GM03348 (cell line): ENCODE data around the gene NLRC5.

Source experiments
- DNase-seq: peaks from one replicate; pipeline ENCODE4 v3.0.0; 2012; ENCODE audit warnings: low spot score

Gene NLRC5

DNA sequence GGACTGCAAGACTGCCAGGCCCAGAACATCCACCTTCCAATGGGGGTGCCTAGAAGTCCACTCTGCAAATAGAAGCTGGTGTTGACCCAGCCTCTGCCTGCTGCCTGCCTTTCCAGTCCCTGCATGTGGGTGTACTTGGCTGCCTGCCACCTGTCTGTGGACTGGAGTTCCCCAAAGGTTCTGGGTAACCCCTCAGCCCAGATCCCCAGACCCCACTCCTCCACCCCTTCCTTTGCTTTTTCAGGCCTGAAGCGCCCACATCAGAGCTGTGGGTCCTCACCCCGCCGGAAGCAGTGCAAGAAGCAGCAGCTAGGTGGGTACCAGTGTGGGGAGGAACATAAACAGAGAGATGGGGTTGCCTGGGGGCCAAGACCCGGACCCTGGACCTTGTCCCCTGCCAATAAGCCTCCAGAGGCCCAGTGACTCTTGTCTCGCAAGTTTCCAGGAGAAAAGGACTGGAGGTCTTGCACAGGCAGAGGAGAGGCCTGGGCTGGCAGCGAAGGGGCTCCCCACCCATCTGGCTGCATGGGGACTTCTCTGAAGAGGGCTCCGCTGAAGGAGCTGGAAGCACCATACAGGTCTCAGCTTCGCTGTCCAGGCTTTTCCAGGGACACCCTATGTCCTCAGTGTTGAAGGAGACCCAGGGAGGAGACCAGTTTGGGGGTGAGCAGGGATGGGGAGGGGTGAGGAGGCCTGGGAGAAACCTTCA, 34.3 kb downstream of the NLRC5 start:
- no peak for DNase-seq

DNA sequence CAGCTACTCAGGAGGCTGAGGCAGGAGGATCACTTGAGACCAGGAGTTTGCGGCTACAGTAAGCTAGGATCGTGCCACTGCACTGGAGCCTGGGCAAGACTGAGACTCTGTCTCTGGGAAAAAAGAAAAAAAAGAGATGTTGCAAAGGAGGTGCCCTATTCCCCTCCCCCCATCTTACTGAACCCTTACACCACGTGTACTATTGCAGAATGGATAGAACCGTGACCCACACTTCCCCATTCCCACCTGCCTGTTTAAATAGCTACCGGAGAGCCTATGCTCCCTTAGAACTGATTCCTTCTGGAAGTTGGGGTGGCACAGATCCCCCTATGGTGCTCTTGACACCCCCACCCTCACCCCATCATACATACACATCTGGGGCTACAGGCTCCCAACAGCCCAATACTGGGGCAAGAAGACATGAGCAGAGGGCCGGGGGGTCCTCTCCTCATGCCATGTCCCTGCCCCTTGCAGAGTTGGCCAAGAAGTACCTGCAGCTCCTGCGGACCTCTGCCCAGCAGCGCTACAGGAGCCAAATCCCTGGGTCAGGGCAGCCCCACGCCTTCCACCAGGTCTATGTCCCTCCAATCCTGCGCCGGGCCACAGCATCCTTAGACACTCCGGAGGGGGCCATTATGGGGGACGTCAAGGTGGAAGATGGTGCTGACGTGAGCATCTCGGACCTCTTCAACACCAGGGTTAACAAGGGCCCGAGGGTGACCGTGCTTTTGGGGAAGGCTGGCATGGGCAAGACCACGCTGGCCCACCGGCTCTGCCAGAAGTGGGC, 35.7 kb downstream of the NLRC5 start:
- DNase-seq = no peak

- no peak for DNase-seq
These were observed 36.8 kb downstream of the NLRC5 start for GRCh38 chr16:57025941-57026777.

DNA sequence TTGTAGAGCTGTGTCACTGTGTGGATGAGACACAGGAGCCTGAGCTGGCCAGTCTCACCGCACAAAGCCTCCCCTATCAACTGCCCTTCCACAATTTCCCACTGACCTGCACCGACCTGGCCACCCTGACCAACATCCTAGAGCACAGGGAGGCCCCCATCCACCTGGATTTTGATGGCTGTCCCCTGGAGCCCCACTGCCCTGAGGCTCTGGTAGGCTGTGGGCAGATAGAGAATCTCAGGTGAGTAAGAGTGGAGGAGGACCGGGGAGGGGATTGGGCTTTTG, 37.4 kb downstream of the NLRC5 start:
- DNase-seq = no peak

- DNase-seq = no peak
These were observed 37.7 kb downstream of the NLRC5 start for GRCh38 chr16:57027067-57027466.

GRCh38 chr16:57028086-57028485, 38.7 kb downstream of the NLRC5 start:
- DNase-seq = no peak

GRCh38 chr16:57029161-57030160, 40.1 kb downstream of the NLRC5 start:
- peak; percentile 40 for DNase-seq

DNA sequence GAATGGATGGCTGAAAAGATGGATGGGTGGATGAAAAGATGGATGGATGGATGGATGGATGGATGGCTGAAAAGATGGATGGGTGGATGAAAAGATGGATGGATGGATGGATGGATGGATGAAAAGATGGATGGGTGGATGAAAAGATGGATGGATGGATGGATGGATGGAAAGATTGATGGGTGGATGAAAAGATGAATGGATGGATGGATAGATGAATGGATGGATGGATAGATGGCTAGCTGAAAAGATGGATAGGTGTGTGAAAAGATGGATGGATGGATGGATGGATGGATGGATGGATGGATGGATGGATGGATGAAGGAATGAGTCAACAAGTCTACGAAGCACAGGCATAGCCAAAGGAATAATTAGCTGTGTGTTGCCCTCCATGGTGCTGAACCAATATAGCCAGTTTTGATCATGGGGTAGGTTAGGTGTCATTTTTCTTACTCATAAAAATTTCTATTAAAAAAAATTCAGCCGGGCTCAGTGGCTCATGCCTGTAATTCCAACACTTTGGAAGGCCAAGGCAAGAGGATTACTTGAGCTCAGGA, 41.1 kb downstream of the NLRC5 start:
- DNase-seq = no peak

DNA sequence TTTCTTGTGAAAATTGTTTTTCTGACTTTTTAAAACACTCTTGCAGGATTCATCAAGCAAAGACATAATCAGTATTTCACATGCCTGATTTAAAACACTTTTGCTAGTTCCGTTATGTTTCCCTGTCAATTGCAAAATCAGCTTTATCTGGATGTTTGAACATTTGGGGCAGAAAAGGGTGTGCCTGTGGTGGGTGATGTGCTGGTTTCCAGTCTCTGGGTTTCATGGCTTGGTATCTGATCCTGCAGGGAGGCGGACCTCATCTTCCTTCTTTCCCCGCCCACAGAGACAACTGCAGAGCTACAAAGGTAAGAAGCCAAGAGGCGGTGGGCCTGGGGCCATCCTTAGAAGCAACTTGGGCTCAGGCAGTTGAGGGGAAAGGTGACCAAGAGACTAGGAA, 41.8 kb downstream of the NLRC5 start:
- DNase-seq = no peak

DNA sequence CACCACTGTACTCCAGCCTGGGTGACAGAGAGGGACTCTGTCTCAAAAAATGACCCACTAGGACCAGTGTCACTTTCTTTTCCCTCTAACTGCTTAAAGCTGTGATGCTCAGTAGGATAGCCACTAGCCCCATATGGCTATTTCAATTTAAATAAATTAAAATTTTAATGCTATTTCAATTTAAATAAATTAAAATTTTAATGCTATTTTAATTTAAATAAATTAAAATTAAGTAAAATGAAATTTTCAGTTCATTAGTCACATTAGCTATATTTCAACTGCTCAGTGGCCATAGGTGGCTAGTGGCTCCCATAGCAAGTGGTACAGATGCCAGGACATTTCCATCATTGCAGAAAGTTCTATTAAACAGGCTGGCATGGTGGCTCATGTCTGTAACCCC, 43.0 kb downstream of the NLRC5 start:
- DNase-seq = no peak

DNA sequence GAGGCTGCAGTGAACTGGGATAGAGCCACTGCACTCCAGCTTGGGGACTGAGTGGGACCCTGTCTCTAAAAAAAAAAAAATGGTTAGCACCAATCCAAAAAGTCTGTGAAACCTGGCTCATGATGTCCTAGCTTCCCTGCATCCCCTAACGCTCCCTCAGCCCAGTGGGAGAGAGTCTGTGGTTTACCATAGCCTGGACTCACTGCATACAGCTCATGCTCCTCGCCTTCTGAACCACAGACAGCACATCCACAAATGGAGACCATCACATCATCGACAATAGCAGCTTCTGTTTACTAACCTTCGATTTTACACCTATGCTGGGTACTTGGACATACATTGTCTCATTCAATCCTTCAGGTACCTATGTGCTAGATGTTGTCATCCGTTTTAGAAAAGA, 43.6 kb downstream of the NLRC5 start:
- DNase-seq = no peak

- DNase-seq = no peak
These were observed 47.0 kb downstream of the NLRC5 start for GRCh38 chr16:57036315-57036714.

DNA sequence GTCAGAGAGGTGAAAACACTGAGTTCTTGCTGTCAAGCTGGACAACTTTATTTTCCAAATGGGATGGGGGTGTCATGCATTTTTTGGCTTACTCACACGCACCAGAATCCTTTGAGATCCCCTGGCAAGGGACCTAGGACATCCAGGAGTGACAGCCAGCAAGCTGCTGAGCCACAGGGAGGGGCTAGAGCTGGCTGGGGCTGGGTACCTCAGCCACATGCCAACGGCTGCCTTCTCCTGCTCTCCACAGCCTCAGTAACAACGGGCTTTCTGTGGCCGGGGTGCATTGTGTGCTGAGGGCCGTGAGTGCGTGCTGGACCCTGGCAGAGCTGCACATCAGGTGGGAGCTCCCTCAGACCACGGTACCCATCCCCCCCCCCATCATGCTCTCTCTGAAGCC, 47.6 kb downstream of the NLRC5 start:
- no peak for DNase-seq

GRCh38 chr16:57038166-57038565, 48.8 kb downstream of the NLRC5 start:
- DNase-seq = no peak

GRCh38 chr16:57039148-57039812, 49.9 kb downstream of the NLRC5 start:
- peak; percentile 80 for DNase-seq

- no peak for DNase-seq
These were observed 52.1 kb downstream of the NLRC5 start for GRCh38 chr16:57041182-57042156.

DNA sequence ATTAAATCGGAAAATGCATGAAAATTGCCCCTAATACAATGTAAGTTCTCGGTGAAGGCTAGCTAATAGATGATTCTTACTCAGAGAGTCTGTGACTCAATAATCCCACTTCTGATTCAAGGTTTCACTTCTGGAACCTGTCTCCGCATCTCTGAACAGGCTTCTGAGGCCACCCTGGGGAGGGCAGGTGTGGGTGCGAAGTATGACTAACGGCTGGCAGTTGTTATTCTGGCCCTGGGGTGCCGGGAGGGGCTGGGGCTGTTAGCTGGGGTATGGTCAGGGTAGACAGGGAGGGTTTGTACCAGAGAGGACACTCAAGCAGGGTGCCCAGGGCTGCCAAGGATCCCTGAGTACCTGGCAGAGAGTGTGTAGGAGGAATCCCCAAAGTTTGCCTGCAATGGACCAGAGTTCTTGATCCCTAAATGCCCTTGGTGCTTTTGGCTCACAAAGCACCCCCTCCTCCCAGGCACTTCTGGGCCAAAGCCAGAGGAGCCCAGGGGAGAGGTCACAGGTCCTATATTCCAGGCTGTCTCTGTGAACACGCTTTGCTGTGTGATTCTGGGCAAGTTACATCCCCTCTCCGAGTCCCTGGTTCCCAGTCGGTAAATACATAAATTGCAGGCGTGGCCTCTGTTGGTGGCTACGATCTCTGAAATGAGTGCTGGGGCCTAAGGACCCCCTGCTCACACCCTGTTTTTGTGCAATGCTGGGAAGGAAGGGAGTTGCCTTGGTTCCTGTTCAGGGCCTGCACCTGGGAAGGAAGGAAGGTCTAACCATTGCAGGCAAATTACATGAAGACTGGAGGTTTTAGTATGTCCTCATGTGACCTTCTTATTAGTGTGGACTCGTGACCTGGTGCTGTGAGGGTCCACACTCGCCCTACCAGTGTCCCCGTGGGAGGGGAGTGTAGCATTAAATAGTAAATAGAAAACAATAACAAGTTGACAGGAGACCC, 53.1 kb downstream of the NLRC5 start:
- no peak for DNase-seq

GRCh38 chr16:57043248-57043647, 53.9 kb downstream of the NLRC5 start:
- DNase-seq = no peak
